ENCODE measurements around the gene C19orf73. TPM values are rescaled to one million over a fixed set of nuclear protein-coding genes. Genes with fewer than 3 reads are reported as not detected.
A peak's percentile ranks its signal among the peaks of the same experiment; 100 is the strongest.

Gene C19orf73
- total RNA-seq, 6 experiments from 2014 or later, result 0.73 to 8.1 (median 1.5) TPM

DNA sequence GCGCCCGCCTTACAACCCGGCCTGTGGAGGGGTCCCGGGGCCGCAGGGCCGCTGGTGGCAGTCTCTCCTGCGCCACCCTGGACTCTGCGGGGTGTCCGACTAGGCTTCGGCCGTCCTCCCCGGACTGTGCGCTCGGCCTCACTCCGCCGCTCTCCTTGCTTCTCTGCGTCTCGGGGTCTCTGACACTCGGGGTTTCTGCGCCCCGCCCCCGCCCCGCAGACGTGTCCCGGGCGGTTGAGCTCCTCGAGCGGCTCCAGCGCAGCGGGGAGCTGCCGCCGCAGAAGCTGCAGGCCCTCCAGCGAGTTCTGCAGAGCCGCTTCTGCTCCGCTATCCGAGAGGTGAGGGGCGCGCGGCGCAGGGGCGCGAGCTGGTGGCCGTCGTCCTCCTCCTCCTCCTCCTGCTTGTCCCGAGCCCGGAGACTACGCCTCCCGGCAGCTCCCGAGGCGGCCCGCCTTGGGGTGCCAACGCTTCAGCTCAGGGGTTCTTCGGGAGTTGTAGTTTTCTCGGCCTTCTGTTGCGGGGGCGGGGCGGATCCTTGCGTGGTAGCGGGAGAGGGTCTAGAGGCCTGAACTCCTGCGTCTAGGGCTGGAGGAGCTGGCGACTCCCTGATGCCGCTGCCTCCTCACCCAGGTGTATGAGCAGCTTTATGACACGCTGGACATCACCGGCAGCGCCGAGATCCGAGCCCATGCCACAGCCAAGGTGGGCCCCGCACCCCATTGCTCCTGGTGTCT lies 4.1 kb downstream of the C19orf73 start:
- TF ChIP-seq POLR2A (IDR thresholded peaks at IDR 0.05), result no peak
- TF ChIP-seq, protein P1, sequence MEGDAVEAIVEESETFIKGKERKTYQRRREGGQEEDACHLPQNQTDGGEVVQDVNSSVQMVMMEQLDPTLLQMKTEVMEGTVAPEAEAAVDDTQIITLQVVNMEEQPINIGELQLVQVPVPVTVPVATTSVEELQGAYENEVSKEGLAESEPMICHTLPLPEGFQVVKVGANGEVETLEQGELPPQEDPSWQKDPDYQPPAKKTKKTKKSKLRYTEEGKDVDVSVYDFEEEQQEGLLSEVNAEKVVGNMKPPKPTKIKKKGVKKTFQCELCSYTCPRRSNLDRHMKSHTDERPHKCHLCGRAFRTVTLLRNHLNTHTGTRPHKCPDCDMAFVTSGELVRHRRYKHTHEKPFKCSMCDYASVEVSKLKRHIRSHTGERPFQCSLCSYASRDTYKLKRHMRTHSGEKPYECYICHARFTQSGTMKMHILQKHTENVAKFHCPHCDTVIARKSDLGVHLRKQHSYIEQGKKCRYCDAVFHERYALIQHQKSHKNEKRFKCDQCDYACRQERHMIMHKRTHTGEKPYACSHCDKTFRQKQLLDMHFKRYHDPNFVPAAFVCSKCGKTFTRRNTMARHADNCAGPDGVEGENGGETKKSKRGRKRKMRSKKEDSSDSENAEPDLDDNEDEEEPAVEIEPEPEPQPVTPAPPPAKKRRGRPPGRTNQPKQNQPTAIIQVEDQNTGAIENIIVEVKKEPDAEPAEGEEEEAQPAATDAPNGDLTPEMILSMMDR (IDR thresholded peaks at IDR 0.05), result no peak
- DNase-seq (peak in 2 of 3 donors; percentile 60 to 69), ATAC-seq (no peak)
- H3K27ac ChIP-seq, result peak overlapping the region; percentile 27 to 62 (median 50)
- H3K4me3 ChIP-seq, result peak overlapping the region; percentile 77 to 85 (median 82)
- intact Hi-C loops (cut with DNase I), result no loop called here
- no peaks in the 10 kb centered on the region for H3K36me3 ChIP-seq
- no peaks in the 10 kb centered on the region for H3K27me3 ChIP-seq
- peaks cover 0 to 20% (median 8%) of the 10 kb centered on the region in 4 donors for H3K4me1 ChIP-seq
- 28% methylated on average over 20 of the region's 68 CpGs for WGBS (ENCODE audit: insufficient coverage, low coverage, low lambda C conversion rate, missing lambda C conversion rate)
- H3K9me3 ChIP-seq, result no peaks in the 10 kb centered on the region

DNA sequence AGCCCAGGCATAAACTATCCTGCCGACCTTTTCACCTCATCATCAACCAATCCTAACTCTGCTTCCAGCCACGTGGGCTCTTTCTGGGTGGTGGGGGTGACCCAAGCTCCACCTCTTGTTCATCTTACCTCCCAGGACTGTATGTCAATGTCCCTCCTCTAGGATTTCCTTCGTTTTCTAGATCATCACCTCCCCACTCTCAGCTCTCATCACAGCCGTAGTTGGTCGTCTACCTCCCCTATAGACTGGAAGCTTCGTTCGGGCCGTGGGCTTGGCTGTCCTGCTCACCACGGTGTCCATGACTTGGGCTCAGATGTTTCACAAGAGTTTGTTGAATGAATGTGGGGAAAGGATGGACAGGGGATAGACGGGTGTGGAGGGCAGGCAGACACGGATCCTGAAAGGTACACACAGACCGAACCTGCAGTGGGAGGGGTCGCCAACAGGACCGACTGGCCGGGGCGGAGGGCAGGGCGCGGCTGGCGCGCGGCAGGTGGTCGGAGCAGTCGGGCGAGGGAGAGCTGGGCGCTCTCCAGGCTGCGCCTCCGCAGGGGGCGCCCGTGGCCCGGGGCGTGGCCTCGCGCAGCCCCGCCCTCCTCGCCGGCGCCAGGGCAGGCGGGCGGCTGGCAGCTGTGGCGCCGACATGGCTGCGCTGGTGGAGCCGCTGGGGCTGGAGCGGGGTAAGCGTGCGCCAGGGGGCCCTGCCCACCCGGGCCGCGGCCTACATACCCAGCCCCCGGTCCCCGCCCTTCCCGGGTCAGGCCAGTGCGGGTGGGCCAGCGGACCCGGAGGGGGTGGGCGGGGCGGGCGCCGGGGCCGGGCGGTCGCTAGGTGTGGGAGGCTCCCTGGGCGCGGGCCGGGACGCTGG lies 4.9 kb downstream of the C19orf73 start, which contains the start of gene LIN7B:
LIN7B (plus strand) TSS at position 609 of the 868 bp plus-strand sequence; CDS start at position 644, 35 bp downstream.
- Histone ChIP-seq H3K27ac (peak within 1 kb of the TSS; percentile 27 to 62 (median 50)), H3K36me3 (peaks cover 0 to 1% (median 0%) of the 10 kb centered on the region in 4 donors), H3K27me3 (no peaks in the 10 kb centered on the region), H3K4me1 (peaks cover 0 to 14% (median 5%) of the 10 kb centered on the region in 4 donors), H3K9me3 (no peaks in the 10 kb centered on the region), H3K4me3 (peak within 1 kb of the TSS; percentile 77 to 85 (median 82))
- ATAC-seq, result peak; percentile 60 to 68 (median 66)
- 3% methylated on average over 9 of the region's 66 CpGs for WGBS (ENCODE audit: insufficient coverage, low coverage, low lambda C conversion rate, missing lambda C conversion rate)
- DNase-seq, result peak in 2 of 3 donors; percentile 69 to 72
- intact Hi-C loops (cut with DNase I), result no loop called here
- TF ChIP-seq, protein P1 (IDR thresholded peaks at IDR 0.05), result peak; percentile 47 to 67 (median 53)
- TF ChIP-seq POLR2A (IDR thresholded peaks at IDR 0.05), result peak; percentile 24

DNA sequence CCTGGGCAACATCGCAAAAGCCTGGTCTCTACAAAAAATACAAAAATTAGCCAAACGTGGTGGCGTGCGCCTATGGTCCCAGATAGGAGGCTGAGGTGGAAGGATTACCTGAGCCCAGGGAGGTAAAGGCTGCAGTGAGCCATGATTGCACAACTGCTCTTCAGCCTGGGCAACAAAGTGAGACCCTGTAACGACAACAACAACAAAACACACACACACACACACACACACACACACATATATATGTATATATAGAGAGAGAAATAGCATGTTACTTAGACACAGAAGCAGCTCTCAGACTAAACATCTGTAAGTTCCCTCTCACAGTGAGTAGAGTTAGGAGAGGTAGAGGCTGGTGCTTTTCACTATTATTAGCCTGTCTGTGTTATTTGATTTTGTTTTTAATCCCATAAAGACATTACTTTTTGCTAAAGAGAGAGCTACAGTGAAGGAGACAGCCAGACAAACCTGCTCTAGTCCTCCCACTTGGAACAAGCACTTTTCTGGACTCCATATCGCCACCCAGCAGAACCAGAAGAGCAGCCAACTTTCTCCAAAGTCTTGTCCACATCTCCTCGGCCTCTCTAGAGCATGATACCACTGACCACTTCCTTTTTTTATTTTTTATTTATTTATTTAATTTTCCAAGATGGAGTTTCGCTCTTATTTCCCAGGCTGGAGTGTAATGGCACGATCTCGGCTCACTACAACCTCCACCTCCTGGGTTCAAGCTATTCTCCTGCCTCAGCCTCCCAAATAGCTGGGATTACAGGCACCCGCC lies 7.5 kb downstream of the C19orf73 start:
- Histone ChIP-seq H3K4me1 (peaks cover 0 to 6% (median 0%) of the 10 kb centered on the region in 4 donors), H3K27ac (no peak overlapping the region), H3K9me3 (no peaks in the 10 kb centered on the region), H3K27me3 (no peaks in the 10 kb centered on the region), H3K4me3 (no peak overlapping the region), H3K36me3 (peaks cover 0 to 26% (median 10%) of the 10 kb centered on the region in 4 donors)
- TF ChIP-seq POLR2A (IDR thresholded peaks at IDR 0.05), result no peak
- TF ChIP-seq, protein P1 (IDR thresholded peaks at IDR 0.05), result no peak
- ATAC-seq, result no peak
- intact Hi-C loops (cut with DNase I), result no loop called here
- DNase-seq, result no peak
- 74% methylated on average over 9 of the region's 11 CpGs for WGBS (ENCODE audit: insufficient coverage, low coverage, low lambda C conversion rate, missing lambda C conversion rate)

DNA sequence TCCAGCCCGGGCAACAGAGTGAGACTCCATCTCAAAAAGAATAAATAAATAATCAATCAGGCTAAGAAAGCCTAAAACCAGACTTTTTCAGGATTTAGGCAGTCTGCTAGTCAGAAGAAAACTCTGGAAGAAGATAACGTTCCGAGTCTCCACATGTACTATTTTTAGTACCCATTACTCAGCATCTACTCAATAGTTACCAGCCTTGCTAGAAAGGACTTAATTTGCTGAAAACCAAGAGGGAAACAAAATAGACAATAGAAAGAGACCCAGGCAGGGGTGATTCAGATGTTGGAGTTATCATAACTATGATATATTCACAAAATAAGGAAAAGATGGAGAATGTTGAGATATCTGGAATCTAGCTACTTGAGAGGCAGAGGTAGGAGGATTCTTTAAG lies 8.4 kb downstream of the C19orf73 start:
- H3K27me3 ChIP-seq, result no peaks in the 10 kb centered on the region
- peaks cover 0 to 35% (median 11%) of the 10 kb centered on the region in 4 donors for H3K36me3 ChIP-seq
- intact Hi-C loops (cut with DNase I), result no loop called here
- DNase-seq, result no peak
- peaks cover 0 to 6% (median 0%) of the 10 kb centered on the region in 4 donors for H3K4me1 ChIP-seq
- H3K4me3 ChIP-seq, result no peak overlapping the region
- H3K27ac ChIP-seq, result no peak overlapping the region
- TF ChIP-seq, protein P1 (IDR thresholded peaks at IDR 0.05), result no peak
- TF ChIP-seq POLR2A (IDR thresholded peaks at IDR 0.05), result no peak
- no peaks in the 10 kb centered on the region for H3K9me3 ChIP-seq
- WGBS (ENCODE audit: insufficient coverage, low coverage, low lambda C conversion rate, missing lambda C conversion rate), result 37% methylated on average over 3 of the region's 3 CpGs
- ATAC-seq, result no peak
